HepG2 (cell line): ENCODE data around the gene IL1RAP. TPM values are rescaled to one million over a fixed set of nuclear protein-coding genes. Genes with fewer than 3 reads are reported as not detected.

Experiments
- ATAC-seq: fragments of 200-7000 bp; cut with Tn5 transposase; 3 replicates; pipeline ENCODE4 v1.9.1; 2020; ENCODE audit warnings: mild to moderate bottlenecking, moderate library complexity
- BruUV-seq: library from RNA; stranded (reverse); fragments of 400-500 nt; replicated peaks from 2 replicates; lab custom pipeline; 2021; lab: Mats Ljungman, UMichigan
- CTCF ChIA-PET: fragments of 300-600 bp; formaldehyde crosslinking; extraction: SDS; loops from one replicate; lab custom pipeline; 2021; ENCODE audit warnings: low total read pairs, inconsistent platforms, low intra/inter-chr PET ratio; lab: Yijun Ruan, JAX
- POLR2A ChIA-PET: fragments of 350-600 bp; sonication (Branson Sonifier 250); formaldehyde crosslinking; loops from one replicate; lab custom pipeline; 2020; ENCODE audit warnings: antibody characterized with exemption, inconsistent platforms; lab: Yijun Ruan, JAX
- DNase-seq: peaks from one replicate; pipeline ENCODE4 v3.0.0-alpha.2; 2015; ENCODE audit warnings: low spot score
- FAIRE-seq: peaks from 3 replicates; lab custom pipeline; 2011; peaks lifted over from hg19 to GRCh38; lab: Jason Lieb, UNC
- H2AFZ ChIP-seq: one replicate; pipeline ENCODE4 v1.6.1; 2011; ENCODE audit warnings: low read length, inconsistent platforms
- H3K27ac ChIP-seq: fragments of 300-600 bp; 3 replicates; pipeline ENCODE4 v1.8.0; 2011; ENCODE audit warnings: mixed run types, mild to moderate bottlenecking, mixed read lengths, low read length, inconsistent platforms; ENCODE audit not compliant: insufficient read depth; ENCODE audit errors: extremely low read length
- H3K27me3 ChIP-seq, 2 experiments: fragments of 200-600 bp in 1 of 2; 2 replicates in 1 of 2; 3 replicates in 1 of 2; pipeline versions ENCODE4 v1.6.0 to v1.8.0; 2011; ENCODE audit warnings: low read length in 2 of 2, mild to moderate bottlenecking in 2 of 2, moderate library complexity in 2 of 2, inconsistent platforms in 1 of 2; ENCODE audit not compliant: insufficient read depth in 2 of 2, control insufficient read depth in 1 of 2
- H3K36me3 ChIP-seq, 2 experiments: fragments of 200-600 bp in 1 of 2; replicated peaks in 1 of 2; 2 replicates in 1 of 2; 3 replicates in 1 of 2; pipeline versions ENCODE4 v1.5.1 to v1.8.0; 2011; ENCODE audit warnings: low read length in 2 of 2, inconsistent platforms in 1 of 2; ENCODE audit not compliant: insufficient read depth in 2 of 2, control insufficient read depth in 1 of 2
- H3K4me1 ChIP-seq: 2 replicates; pipeline ENCODE4 v1.5.1; 2012; ENCODE audit warnings: low read length, inconsistent platforms; ENCODE audit not compliant: insufficient read depth
- H3K4me2 ChIP-seq: 2 replicates; pipeline ENCODE4 v1.6.0; 2011; ENCODE audit warnings: low read depth, low read length, inconsistent platforms
- H3K4me3 ChIP-seq, 3 experiments: fragments of 200-600 bp in 1 of 3; sonication (generic), shearing (Covaris generic) in 1 of 3; replicated peaks in 1 of 3; 2 replicates each; pipeline ENCODE4 v1.5.1; 2011 to 2016; ENCODE audit warnings: low read length in 3 of 3, inconsistent platforms in 2 of 3, low read depth in 2 of 3, mild to moderate bottlenecking in 2 of 3, control low read depth in 1 of 3, mixed read lengths in 1 of 3; ENCODE audit not compliant: insufficient read depth in 1 of 3
- H3K79me2 ChIP-seq: one replicate; pipeline ENCODE4 v1.6.1; 2011; ENCODE audit warnings: low read length, inconsistent platforms; ENCODE audit not compliant: insufficient read depth
- H3K9ac ChIP-seq: 2 replicates; pipeline ENCODE4 v1.6.0; 2011; ENCODE audit warnings: mild to moderate bottlenecking, low read depth, low read length, inconsistent platforms; ENCODE audit not compliant: insufficient read depth
- H3K9me3 ChIP-seq: 2 replicates; pipeline ENCODE4 v1.5.1; 2012; ENCODE audit warnings: mild to moderate bottlenecking, low read length
- H4K20me1 ChIP-seq: 2 replicates; pipeline ENCODE4 v1.6.0; 2011; ENCODE audit warnings: inconsistent platforms, mild to moderate bottlenecking, low read length, moderate library complexity; ENCODE audit not compliant: insufficient read depth
- ARID5B ChIP-seq: IDR thresholded peaks from 2 replicates; pipeline ENCODE4 v1.4.0; 2020; ENCODE audit warnings: mild to moderate bottlenecking, missing genetic modification reagents
- ATF7-NPFF ChIP-seq: sonication (generic); formaldehyde crosslinking; IDR thresholded peaks from 2 replicates; pipeline ENCODE4 v1.8.1; 2023; ENCODE audit warnings: mild to moderate bottlenecking, low read depth, missing genetic modification reagents, moderate library complexity
- CENPT ChIP-seq: sonication (generic); formaldehyde crosslinking; IDR thresholded peaks from 2 replicates; pipeline ENCODE4 v1.8.0; 2022; ENCODE audit warnings: low read depth, mild to moderate bottlenecking, moderate library complexity, missing genetic modification reagents
- FOSL2 ChIP-seq: sonication (generic); formaldehyde crosslinking; IDR thresholded peaks from 2 replicates; pipeline ENCODE4 v1.4.0; 2020; ENCODE audit warnings: missing genetic modification reagents
- HIVEP1 ChIP-seq: sonication (generic); formaldehyde crosslinking; IDR thresholded peaks from 2 replicates; pipeline ENCODE4 v1.4.0; 2020; ENCODE audit warnings: mild to moderate bottlenecking, missing genetic modification reagents
- NCOA2 ChIP-seq: sonication (generic); formaldehyde crosslinking; IDR thresholded peaks from 2 replicates; pipeline ENCODE4 v1.8.0; 2022; ENCODE audit warnings: inconsistent platforms
- NR3C1 ChIP-seq: sonication (generic); formaldehyde crosslinking; IDR thresholded peaks from 2 replicates; pipeline ENCODE4 v1.4.0; 2020; ENCODE audit warnings: missing genetic modification reagents
- SNAPC5 ChIP-seq: sonication (generic); formaldehyde crosslinking; IDR thresholded peaks from 2 replicates; pipeline ENCODE4 v1.8.1; 2023; ENCODE audit warnings: mild to moderate bottlenecking, missing genetic modification reagents, borderline replicate concordance
- TRAFD1 ChIP-seq: sonication (generic); formaldehyde crosslinking; IDR thresholded peaks from 2 replicates; pipeline ENCODE4 v1.5.1; 2020; ENCODE audit warnings: missing genetic modification reagents, mild to moderate bottlenecking, borderline replicate concordance
- YY1 ChIP-seq: IDR thresholded peaks from 2 replicates; pipeline ENCODE4 v1.6.1; 2011; ENCODE audit warnings: low read length, low read depth, moderate library complexity, mild to moderate bottlenecking; ENCODE audit not compliant: insufficient read depth, insufficient replicate concordance
- ZFY ChIP-seq: sonication (generic); formaldehyde crosslinking; IDR thresholded peaks from 2 replicates; pipeline ENCODE4 v1.4.0; 2020; ENCODE audit warnings: missing genetic modification reagents
- ZNF230 ChIP-seq: sonication (generic); formaldehyde crosslinking; IDR thresholded peaks from 2 replicates; pipeline ENCODE4 v1.4.0; 2020; ENCODE audit warnings: mild to moderate bottlenecking, missing genetic modification reagents
- ZNF432 ChIP-seq: sonication (generic); formaldehyde crosslinking; IDR thresholded peaks from 2 replicates; pipeline ENCODE4 v1.5.0; 2020; ENCODE audit warnings: missing genetic modification reagents, mild to moderate bottlenecking, borderline replicate concordance
- ZNF577 ChIP-seq: sonication (generic); formaldehyde crosslinking; IDR thresholded peaks from 2 replicates; pipeline ENCODE4 v1.4.0; 2020; ENCODE audit warnings: mild to moderate bottlenecking, low read depth, missing genetic modification reagents, borderline replicate concordance
- WGBS: methylation state at CpG from one replicate; pipeline ENCODE4 v1.1.6; 2017; ENCODE audit warnings: low lambda C conversion rate; 5-methylcytosine and 5-hydroxymethylcytosine counted together
- in situ Hi-C: cut with HindIII; loops from 2 replicates; pipeline ENCODE4 v1.10.0; 2017; ENCODE audit warnings: low pct_unique_long_range_greater_than_20kb; ENCODE audit not compliant: extremely low pct_ligation_motif_present
- intact Hi-C: fragments of 100-400 bp; cut with micrococcal nuclease; formaldehyde crosslinking; loops from one replicate; pipeline ENCODE4 v1.10.0; 2022; ENCODE audit not compliant: unreplicated experiment
- polyA plus RNA-seq, 8 experiments: library from polyadenylated mRNA; depleted of rRNA in 3 of 8; stranded (reverse) in 7 of 8; unstranded in 1 of 8; fragments of >200 nt; fragmentation: Illumina TruSeq in 4 of 8; extraction: Trizol in 4 of 8; gene quantifications; 2 replicates each; pipeline versions ENCODE4 v1.2.1 to v1.2.3, GENCODE V29; 2011 to 2016; ENCODE audit warnings: low read depth in 4 of 8, missing spikeins in 1 of 8, mixed read lengths in 1 of 8; ENCODE audit not compliant: insufficient read depth in 1 of 8
- total RNA-seq, 5 experiments: library from RNA; depleted of rRNA; stranded (reverse); fragments of >200 nt; fragmentation: Illumina TruSeq; extraction: Trizol; gene quantifications; 2 replicates each; pipeline ENCODE4 v1.2.3, GENCODE V29; 2016; ENCODE audit warnings: low read depth in 1 of 5

Gene IL1RAP
- total and polyA plus RNA-seq, 2 of the 13 experiments (the other 11 are each of a cell fraction or from before 2014, with no cell fraction given) = 18.3 to 54.9 TPM

GRCh38 chr3:190697502-190697830 is 183.6 kb downstream of the IL1RAP start:
- no peaks in the 10 kb centered on the region for H3K9me3 ChIP-seq
- H3K4me3 ChIP-seq = no peak overlapping the region
- no peaks in the 10 kb centered on the region for H4K20me1 ChIP-seq
- DNase-seq (no peak), ATAC-seq (no peak), FAIRE-seq (no peak)
- CTCF ChIA-PET = no interaction called here
- POLR2A ChIA-PET = no interaction called here
- no peaks in the 10 kb centered on the region for H3K79me2 ChIP-seq
- in situ Hi-C loops = loop anchor here (10.0 to 25.0 kb wide), 2 partner anchors 183 to 735 kb away; partner anchors contain the start of gene IL1RAP
- H3K36me3 ChIP-seq = no peaks in the 10 kb centered on the region
- H2AFZ ChIP-seq = no peak overlapping the region
- no peak for TF ChIP-seq CENPT (CRISPR knock-in tag)
- no peak for TF ChIP-seq SNAPC5 (CRISPR knock-in tag)
- no peak for TF ChIP-seq ZFY (CRISPR knock-in tag)
- TF ChIP-seq TRAFD1 (CRISPR knock-in tag) = no peak
- no peak for TF ChIP-seq ZNF577 (CRISPR knock-in tag)
- BruUV-seq = no TSS peak
- H3K9ac ChIP-seq = no peak overlapping the region
- peaks cover 36% of the 10 kb centered on the region for H3K4me1 ChIP-seq
- no peak overlapping the region for H3K27ac ChIP-seq
- intact Hi-C loops = loop anchor here (1.0 to 5.0 kb wide), 5 partner anchors 184 to 736 kb away; partner anchors contain the start of gene CLDN1
- no peak overlapping the region for H3K4me2 ChIP-seq
- no peaks in the 10 kb centered on the region; a peak in 1 of 5 replicates for H3K27me3 ChIP-seq

GRCh38 chr3:190697901-190698300 is 184.0 kb downstream of the IL1RAP start:
- Histone ChIP-seq H4K20me1 (no peaks in the 10 kb centered on the region), H3K9ac (no peak overlapping the region), H3K4me1 (peaks cover 36% of the 10 kb centered on the region), H3K27ac (no peak overlapping the region), H3K79me2 (no peaks in the 10 kb centered on the region), H3K36me3 (no peaks in the 10 kb centered on the region), H3K9me3 (no peaks in the 10 kb centered on the region), H3K27me3 (no peaks in the 10 kb centered on the region), H2AFZ (no peak overlapping the region), H3K4me2 (no peak overlapping the region), H3K4me3 (no peak overlapping the region)
- no TSS peak for BruUV-seq
- WGBS = 41% methylated on average over 4 of the region's 4 CpGs
- ChIA-PET POLR2A (no interaction called here), CTCF (no interaction called here)
- ATAC-seq = no peak
- DNase-seq = no peak
- in situ Hi-C loops = loop anchor here (10.0 to 25.0 kb wide), 2 partner anchors 183 to 736 kb away; partner anchors contain the start of gene IL1RAP
- no peak for FAIRE-seq
- intact Hi-C loops = loop anchor here (1.0 to 5.0 kb wide), 5 partner anchors 185 to 737 kb away; partner anchors contain the start of gene CLDN1
- TF ChIP-seq NR3C1 (CRISPR knock-in tag) (no peak), HIVEP1 (CRISPR knock-in tag) (no peak), FOSL2 (CRISPR knock-in tag) (no peak), ATF7-NPFF (CRISPR knock-in tag) (no peak), ZNF230 (CRISPR knock-in tag) (no peak), ARID5B (no peak), YY1 (no peak), NCOA2 (CRISPR knock-in tag) (no peak), ZNF432 (CRISPR knock-in tag) (no peak)
